HG02678 (cell line): Measurements from ENCODE around the gene ANKRD17.
"Not testable (repeated sequence)": the region's sequence is repeated elsewhere in the genome, so short reads cannot be mapped to it uniquely, and the experiment has no call there.

Source experiments
- ATAC-seq: cut with Tn5 transposase; IDR thresholded peaks from one replicate; pipeline ENCODE4 v1.9.1; 2021; ENCODE audit warnings: mild to moderate bottlenecking, moderate library complexity; ENCODE audit not compliant: unreplicated experiment

Gene ANKRD17

GRCh38 chr4:73203976-73204375 lies 54.6 kb downstream of the ANKRD17 start:
- ATAC-seq: not testable (repeated sequence)

GRCh38 chr4:73197220-73197619 lies 61.4 kb downstream of the ANKRD17 start:
- ATAC-seq: no peak

GRCh38 chr4:73194064-73194463 lies 64.5 kb downstream of the ANKRD17 start:
- ATAC-seq: no peak

- ATAC-seq: peak; percentile 9
These were observed 64.9 kb downstream of the ANKRD17 start for GRCh38 chr4:73193659-73194058.

GRCh38 chr4:73193155-73193554 lies 65.4 kb downstream of the ANKRD17 start:
- ATAC-seq: peak; percentile 74

GRCh38 chr4:73189274-73189810 lies 69.3 kb downstream of the ANKRD17 start:
- ATAC-seq: no peak

GRCh38 chr4:73187325-73187724 lies 71.3 kb downstream of the ANKRD17 start:
- ATAC-seq: peak; percentile 60

- no peak for ATAC-seq
These were observed 72.7 kb downstream of the ANKRD17 start for GRCh38 chr4:73185903-73186302.

GRCh38 chr4:73181231-73181630 lies 77.4 kb downstream of the ANKRD17 start:
- no peak for ATAC-seq

- no peak for ATAC-seq
These were observed 80.2 kb downstream of the ANKRD17 start for GRCh38 chr4:73178389-73178788.

- ATAC-seq: no peak
These were observed 86.4 kb downstream of the ANKRD17 start for GRCh38 chr4:73172161-73172560.

GRCh38 chr4:73170518-73171198 lies 87.9 kb downstream of the ANKRD17 start:
- no peak for ATAC-seq

- no peak for ATAC-seq
These were observed 92.4 kb downstream of the ANKRD17 start for GRCh38 chr4:73166212-73166611.

GRCh38 chr4:73161527-73162185 lies 96.9 kb downstream of the ANKRD17 start:
- ATAC-seq: no peak

GRCh38 chr4:73156394-73156793 lies 102.2 kb downstream of the ANKRD17 start:
- ATAC-seq: no peak

GRCh38 chr4:73152893-73153292 lies 105.7 kb downstream of the ANKRD17 start:
- ATAC-seq: no peak

- no peak for ATAC-seq
These were observed 115.5 kb downstream of the ANKRD17 start for GRCh38 chr4:73142995-73143547.

GRCh38 chr4:73139991-73140390 lies 118.6 kb downstream of the ANKRD17 start:
- no peak for ATAC-seq

GRCh38 chr4:73139245-73139644 lies 119.4 kb downstream of the ANKRD17 start:
- ATAC-seq: no peak

GRCh38 chr4:73137121-73137520 lies 121.5 kb downstream of the ANKRD17 start:
- ATAC-seq: no peak

GRCh38 chr4:73133784-73134183 lies 124.8 kb downstream of the ANKRD17 start:
- no peak for ATAC-seq

GRCh38 chr4:73131281-73131680 lies 127.3 kb downstream of the ANKRD17 start:
- ATAC-seq: no peak
